Upper lobe of right lung (tissue), 1 donor: Measurements from ENCODE around the gene ROR1. TPM values are rescaled to one million over a fixed set of nuclear protein-coding genes. Genes with fewer than 3 reads are reported as not detected.

ENCODE experiments used
- ATAC-seq: fragments of 200-7000 bp; cut with Tn5 transposase; one replicate; pipeline ENCODE4 v1.9.1; 2020; ENCODE audit warnings: mild to moderate bottlenecking, moderate library complexity
- DNase-seq: peaks from one replicate; pipeline ENCODE4 v3.0.0-alpha.2; 2020
- H3K27ac ChIP-seq: fragments of 200-600 bp; one replicate; pipeline ENCODE4 v1.8.0; 2022
- H3K27me3 ChIP-seq: fragments of 200-600 bp; one replicate; pipeline ENCODE4 v1.8.0; 2022; ENCODE audit warnings: mild to moderate bottlenecking
- H3K36me3 ChIP-seq: fragments of 200-600 bp; one replicate; pipeline ENCODE4 v1.8.0; 2022
- H3K4me1 ChIP-seq: fragments of 200-600 bp; one replicate; pipeline ENCODE4 v1.8.0; 2022
- H3K4me3 ChIP-seq: fragments of 200-600 bp; one replicate; pipeline ENCODE4 v1.8.0; 2022; ENCODE audit warnings: mild to moderate bottlenecking
- H3K9me3 ChIP-seq: fragments of 200-600 bp; one replicate; pipeline ENCODE4 v1.8.0; 2022
- intact Hi-C: fragments of 100-400 bp; cut with DNase I; formaldehyde crosslinking; loops from one replicate; pipeline ENCODE4 v1.11.0; 2022
- total RNA-seq: library from RNA; stranded (reverse); fragmentation: NEBNext Ultra II Directional; extraction: Animal tissue kit (Norgen Biotek cat#: 25700); gene quantifications from one replicate; pipeline ENCODE4 v1.2.1, GENCODE V29; 2021
- TF ChIP-seq, protein P1 (sequence below): fragments of 200-600 bp; IDR thresholded peaks from one replicate; pipeline ENCODE4 v1.8.0; 2022; ENCODE audit warnings: antibody characterized with exemption
- donor health status: DM: no; HTN: yes; CAD: no; lungs with severe emphysema.

Gene ROR1
- total RNA-seq, 1 donor from 2014 or later, result 21.4 TPM

GRCh38 chr1:63877021-63877767 is 103.4 kb downstream of the ROR1 start:
- intact Hi-C loops, result no loop called here
- no peaks in the 10 kb centered on the region for H3K36me3 ChIP-seq
- H3K9me3 ChIP-seq, result no peaks in the 10 kb centered on the region
- DNase-seq (no peak), ATAC-seq (no peak)
- no peak overlapping the region for H3K4me3 ChIP-seq
- no peak overlapping the region for H3K27ac ChIP-seq
- no peaks in the 10 kb centered on the region for H3K4me1 ChIP-seq
- H3K27me3 ChIP-seq, result no peaks in the 10 kb centered on the region
- TF ChIP-seq, protein P1, sequence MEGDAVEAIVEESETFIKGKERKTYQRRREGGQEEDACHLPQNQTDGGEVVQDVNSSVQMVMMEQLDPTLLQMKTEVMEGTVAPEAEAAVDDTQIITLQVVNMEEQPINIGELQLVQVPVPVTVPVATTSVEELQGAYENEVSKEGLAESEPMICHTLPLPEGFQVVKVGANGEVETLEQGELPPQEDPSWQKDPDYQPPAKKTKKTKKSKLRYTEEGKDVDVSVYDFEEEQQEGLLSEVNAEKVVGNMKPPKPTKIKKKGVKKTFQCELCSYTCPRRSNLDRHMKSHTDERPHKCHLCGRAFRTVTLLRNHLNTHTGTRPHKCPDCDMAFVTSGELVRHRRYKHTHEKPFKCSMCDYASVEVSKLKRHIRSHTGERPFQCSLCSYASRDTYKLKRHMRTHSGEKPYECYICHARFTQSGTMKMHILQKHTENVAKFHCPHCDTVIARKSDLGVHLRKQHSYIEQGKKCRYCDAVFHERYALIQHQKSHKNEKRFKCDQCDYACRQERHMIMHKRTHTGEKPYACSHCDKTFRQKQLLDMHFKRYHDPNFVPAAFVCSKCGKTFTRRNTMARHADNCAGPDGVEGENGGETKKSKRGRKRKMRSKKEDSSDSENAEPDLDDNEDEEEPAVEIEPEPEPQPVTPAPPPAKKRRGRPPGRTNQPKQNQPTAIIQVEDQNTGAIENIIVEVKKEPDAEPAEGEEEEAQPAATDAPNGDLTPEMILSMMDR, result no peak

DNA sequence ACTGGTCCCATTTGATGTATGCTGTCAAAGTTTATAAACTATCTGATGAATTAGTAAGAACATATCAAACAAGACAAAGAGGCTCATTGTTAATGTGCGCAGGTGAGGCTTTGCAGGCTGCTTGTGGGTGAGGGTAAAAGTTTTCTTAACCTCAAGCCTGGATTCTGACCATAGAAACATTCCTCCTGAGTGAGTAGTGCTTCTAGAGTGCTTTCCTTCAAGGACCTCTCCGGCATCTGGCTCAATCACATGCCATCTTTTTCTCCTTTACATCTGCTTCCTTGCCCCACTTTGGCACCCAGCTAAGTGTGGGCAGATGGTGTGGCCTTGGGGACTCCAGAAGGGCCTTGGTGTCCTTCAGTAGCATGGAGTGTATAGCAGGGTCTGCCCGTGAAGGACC is 104.0 kb downstream of the ROR1 start:
- H3K27ac ChIP-seq, result no peak overlapping the region
- H3K27me3 ChIP-seq, result no peaks in the 10 kb centered on the region
- intact Hi-C loops, result no loop called here
- no peak overlapping the region for H3K4me3 ChIP-seq
- TF ChIP-seq, protein P1, result no peak
- H3K36me3 ChIP-seq, result no peaks in the 10 kb centered on the region
- ATAC-seq, result peak; percentile 90
- H3K9me3 ChIP-seq, result no peaks in the 10 kb centered on the region
- DNase-seq, result peak; percentile 64
- H3K4me1 ChIP-seq, result no peaks in the 10 kb centered on the region

- H3K27me3 ChIP-seq, result no peaks in the 10 kb centered on the region
- H3K4me1 ChIP-seq, result no peaks in the 10 kb centered on the region
- ATAC-seq (no peak), DNase-seq (no peak)
- intact Hi-C loops, result no loop called here
- H3K4me3 ChIP-seq, result no peak overlapping the region
- no peak overlapping the region for H3K27ac ChIP-seq
- TF ChIP-seq, protein P1, result no peak
- no peaks in the 10 kb centered on the region for H3K36me3 ChIP-seq
- no peaks in the 10 kb centered on the region for H3K9me3 ChIP-seq
Observed at GRCh38 chr1:63878932-63879331, 105.1 kb downstream of the ROR1 start.

DNA sequence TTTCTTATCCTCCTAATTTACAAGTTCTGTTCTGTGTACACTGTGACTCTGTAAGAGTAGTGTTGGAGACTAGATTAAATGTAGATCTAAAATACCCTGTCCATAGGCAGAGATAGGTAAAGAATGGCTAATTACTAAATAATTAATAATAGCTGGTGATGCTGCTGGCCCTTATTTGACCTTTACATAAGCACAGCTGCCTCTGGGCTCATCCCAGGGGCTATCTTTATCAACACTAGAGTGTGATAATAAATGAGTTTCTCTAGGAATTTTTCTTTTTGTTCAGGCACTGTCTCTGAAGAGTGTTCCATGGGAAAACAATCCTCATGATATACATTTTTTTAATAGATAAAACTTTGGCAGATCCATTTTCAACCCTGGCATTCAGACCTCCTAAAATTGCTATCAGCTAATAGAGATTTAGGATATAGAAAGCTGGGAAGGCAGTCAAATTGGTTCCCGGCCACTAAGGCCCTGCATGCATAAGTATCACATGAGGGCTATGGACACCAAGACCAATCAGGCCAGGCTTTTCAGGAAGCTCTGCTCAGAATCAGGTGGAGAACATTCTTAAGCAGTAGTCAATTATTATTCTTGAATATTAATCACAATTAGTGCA is 107.2 kb downstream of the ROR1 start:
- intact Hi-C loops, result no loop called here
- no peaks in the 10 kb centered on the region for H3K27me3 ChIP-seq
- TF ChIP-seq, protein P1, result no peak
- ATAC-seq (no peak), DNase-seq (no peak)
- H3K9me3 ChIP-seq, result no peaks in the 10 kb centered on the region
- H3K4me3 ChIP-seq, result no peak overlapping the region
- H3K4me1 ChIP-seq, result no peaks in the 10 kb centered on the region
- H3K36me3 ChIP-seq, result no peaks in the 10 kb centered on the region
- no peak overlapping the region for H3K27ac ChIP-seq

- H3K27me3 ChIP-seq, result no peaks in the 10 kb centered on the region
- ATAC-seq (no peak), DNase-seq (no peak)
- H3K27ac ChIP-seq, result no peak overlapping the region
- H3K4me1 ChIP-seq, result no peaks in the 10 kb centered on the region
- H3K4me3 ChIP-seq, result no peak overlapping the region
- TF ChIP-seq, protein P1, result no peak
- intact Hi-C loops, result no loop called here
- H3K36me3 ChIP-seq, result no peaks in the 10 kb centered on the region
- H3K9me3 ChIP-seq, result no peaks in the 10 kb centered on the region
Observed at GRCh38 chr1:63882048-63882704, 108.4 kb downstream of the ROR1 start.
